Measurements from ENCODE around the gene LRRC1.

GRCh38 chr6:53828215-53828614 lies 33.4 kb downstream of the LRRC1 start:
- TF ChIP-seq TBL1XR1 (IDR thresholded peaks at IDR 0.05; ENCODE audit: borderline replicate concordance, low read length, partially characterized antibody) (no peak), NFAT5 (CRISPR knock-in tag; IDR thresholded peaks at IDR 0.05) (no peak), BCLAF1 (IDR thresholded peaks at IDR 0.05) (no peak), USF2 (IDR thresholded peaks at IDR 0.05; ENCODE audit: low read depth, low read length) (no peak), USF2 (CRISPR knock-in tag; IDR thresholded peaks at IDR 0.05; ENCODE audit: borderline replicate concordance) (no peak), POLR2A (IDR thresholded peaks at IDR 0.05; ENCODE audit: insufficient read depth in 1 of 2, low read depth in 2 of 2, low read length in 2 of 2) (no peak), ZNF326 (CRISPR knock-in tag; IDR thresholded peaks at IDR 0.05; ENCODE audit: borderline replicate concordance) (no peak), NAIF1 (CRISPR knock-in tag; IDR thresholded peaks at IDR 0.05; ENCODE audit: borderline replicate concordance) (no peak), ZZZ3 (CRISPR knock-in tag; IDR thresholded peaks at IDR 0.05; ENCODE audit: borderline replicate concordance) (no peak)
- TF ChIP-seq, protein P1, sequence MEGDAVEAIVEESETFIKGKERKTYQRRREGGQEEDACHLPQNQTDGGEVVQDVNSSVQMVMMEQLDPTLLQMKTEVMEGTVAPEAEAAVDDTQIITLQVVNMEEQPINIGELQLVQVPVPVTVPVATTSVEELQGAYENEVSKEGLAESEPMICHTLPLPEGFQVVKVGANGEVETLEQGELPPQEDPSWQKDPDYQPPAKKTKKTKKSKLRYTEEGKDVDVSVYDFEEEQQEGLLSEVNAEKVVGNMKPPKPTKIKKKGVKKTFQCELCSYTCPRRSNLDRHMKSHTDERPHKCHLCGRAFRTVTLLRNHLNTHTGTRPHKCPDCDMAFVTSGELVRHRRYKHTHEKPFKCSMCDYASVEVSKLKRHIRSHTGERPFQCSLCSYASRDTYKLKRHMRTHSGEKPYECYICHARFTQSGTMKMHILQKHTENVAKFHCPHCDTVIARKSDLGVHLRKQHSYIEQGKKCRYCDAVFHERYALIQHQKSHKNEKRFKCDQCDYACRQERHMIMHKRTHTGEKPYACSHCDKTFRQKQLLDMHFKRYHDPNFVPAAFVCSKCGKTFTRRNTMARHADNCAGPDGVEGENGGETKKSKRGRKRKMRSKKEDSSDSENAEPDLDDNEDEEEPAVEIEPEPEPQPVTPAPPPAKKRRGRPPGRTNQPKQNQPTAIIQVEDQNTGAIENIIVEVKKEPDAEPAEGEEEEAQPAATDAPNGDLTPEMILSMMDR (CRISPR knock-in tag; IDR thresholded peaks at IDR 0.05) = no peak
- TF ChIP-seq, protein P2, sequence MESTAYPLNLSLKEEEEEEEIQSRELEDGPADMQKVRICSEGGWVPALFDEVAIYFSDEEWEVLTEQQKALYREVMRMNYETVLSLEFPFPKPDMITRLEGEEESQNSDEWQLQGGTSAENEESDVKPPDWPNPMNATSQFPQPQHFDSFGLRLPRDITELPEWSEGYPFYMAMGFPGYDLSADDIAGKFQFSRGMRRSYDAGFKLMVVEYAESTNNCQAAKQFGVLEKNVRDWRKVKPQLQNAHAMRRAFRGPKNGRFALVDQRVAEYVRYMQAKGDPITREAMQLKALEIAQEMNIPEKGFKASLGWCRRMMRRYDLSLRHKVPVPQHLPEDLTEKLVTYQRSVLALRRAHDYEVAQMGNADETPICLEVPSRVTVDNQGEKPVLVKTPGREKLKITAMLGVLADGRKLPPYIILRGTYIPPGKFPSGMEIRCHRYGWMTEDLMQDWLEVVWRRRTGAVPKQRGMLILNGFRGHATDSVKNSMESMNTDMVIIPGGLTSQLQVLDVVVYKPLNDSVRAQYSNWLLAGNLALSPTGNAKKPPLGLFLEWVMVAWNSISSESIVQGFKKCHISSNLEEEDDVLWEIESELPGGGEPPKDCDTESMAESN (CRISPR knock-in tag; conservative IDR thresholded peaks at IDR 0.05) = no peak

Data from HepG2 (cell line).